Dendritic cell treated with granulocyte-macrophage colony-stimulating factor and Interleukin-4, amounts not matched to agents 40 ng/mL and 50 ng/mL, for 4 days (primary cell): ENCODE results near the gene MRPS10.

Experiments used
- H3K27ac Mint-ChIP-seq: one replicate; pipeline ENCODE4 v1.8.0; 2022; ENCODE audit warnings: mild to moderate bottlenecking, mixed read lengths
- H3K27me3 Mint-ChIP-seq: one replicate; pipeline ENCODE4 v1.8.0; 2022; ENCODE audit warnings: mild to moderate bottlenecking, mixed read lengths
- H3K36me3 Mint-ChIP-seq: one replicate; pipeline ENCODE4 v1.8.0; 2022; ENCODE audit warnings: low read depth, mixed read lengths
- H3K4me1 Mint-ChIP-seq: one replicate; pipeline ENCODE4 v1.8.0; 2022; ENCODE audit warnings: low read depth, mixed read lengths
- H3K4me3 Mint-ChIP-seq: one replicate; pipeline ENCODE4 v1.8.0; 2022; ENCODE audit warnings: mild to moderate bottlenecking, moderate library complexity, mixed read lengths
- H3K9me3 Mint-ChIP-seq: one replicate; pipeline ENCODE4 v1.8.0; 2022; ENCODE audit warnings: mixed read lengths
- intact Hi-C: fragments of 100-400 bp; cut with micrococcal nuclease; formaldehyde crosslinking; loops from one replicate; pipeline ENCODE4 v1.15.0; 2022

Gene MRPS10

GRCh38 chr6:42168650-42169049, 49.0 kb downstream of the MRPS10 start:
- Mint-ChIP-seq H3K4me3 (no peak overlapping the region), H3K27me3 (peaks cover 6% of the 10 kb centered on the region), H3K9me3 (no peaks in the 10 kb centered on the region), H3K4me1 (peaks cover 9% of the 10 kb centered on the region), H3K36me3 (no peaks in the 10 kb centered on the region), H3K27ac (no peak overlapping the region)
- intact Hi-C loops: no loop called here

- Mint-ChIP-seq H3K27ac (no peak overlapping the region), H3K4me1 (peaks cover 9% of the 10 kb centered on the region), H3K9me3 (no peaks in the 10 kb centered on the region), H3K27me3 (peaks cover 12% of the 10 kb centered on the region), H3K36me3 (no peaks in the 10 kb centered on the region), H3K4me3 (no peak overlapping the region)
- intact Hi-C loops: loop anchor here (1.0 kb wide), 1 partner anchor 91 kb away; no protein-coding TSS in a partner anchor
Measured at GRCh38 chr6:42166444-42167141, 51.1 kb downstream of the MRPS10 start.

GRCh38 chr6:42165016-42165415, 52.6 kb downstream of the MRPS10 start:
- Mint-ChIP-seq H3K27ac (no peak overlapping the region), H3K4me3 (no peak overlapping the region), H3K36me3 (no peaks in the 10 kb centered on the region), H3K9me3 (no peaks in the 10 kb centered on the region), H3K27me3 (peaks cover 25% of the 10 kb centered on the region), H3K4me1 (peaks cover 9% of the 10 kb centered on the region)
- intact Hi-C loops: no loop called here

- peaks cover 25% of the 10 kb centered on the region for H3K27me3 Mint-ChIP-seq
- intact Hi-C loops: no loop called here
Measured at GRCh38 chr6:42163981-42164380, 53.7 kb downstream of the MRPS10 start.

GRCh38 chr6:42162812-42163211, 54.8 kb downstream of the MRPS10 start:
- Mint-ChIP-seq H3K9me3 (no peaks in the 10 kb centered on the region), H3K36me3 (no peaks in the 10 kb centered on the region), H3K4me1 (peaks cover 9% of the 10 kb centered on the region), H3K4me3 (no peak overlapping the region), H3K27me3 (peaks cover 18% of the 10 kb centered on the region), H3K27ac (no peak overlapping the region)
- intact Hi-C loops: no loop called here

More at GRCh38 chr6:42163981-42164380, 53.7 kb downstream of the MRPS10 start:
- Mint-ChIP-seq H3K4me3 (no peak overlapping the region), H3K9me3 (no peaks in the 10 kb centered on the region), H3K36me3 (no peaks in the 10 kb centered on the region), H3K4me1 (peaks cover 9% of the 10 kb centered on the region), H3K27ac (no peak overlapping the region)

GRCh38 chr6:42162384-42162783, 55.3 kb downstream of the MRPS10 start:
- Mint-ChIP-seq H3K36me3 (no peaks in the 10 kb centered on the region), H3K27ac (no peak overlapping the region), H3K27me3 (peaks cover 18% of the 10 kb centered on the region), H3K4me3 (no peak overlapping the region), H3K4me1 (peaks cover 9% of the 10 kb centered on the region), H3K9me3 (no peaks in the 10 kb centered on the region)
- intact Hi-C loops: no loop called here

- Mint-ChIP-seq H3K27ac (no peak overlapping the region), H3K4me1 (peaks cover 5% of the 10 kb centered on the region), H3K9me3 (no peaks in the 10 kb centered on the region), H3K36me3 (no peaks in the 10 kb centered on the region), H3K27me3 (peaks cover 18% of the 10 kb centered on the region), H3K4me3 (no peak overlapping the region)
- intact Hi-C loops: no loop called here
Measured at GRCh38 chr6:42159431-42160024, 58.1 kb downstream of the MRPS10 start.

- Mint-ChIP-seq H3K27ac (no peak overlapping the region), H3K27me3 (peaks cover 21% of the 10 kb centered on the region), H3K4me1 (no peaks in the 10 kb centered on the region), H3K36me3 (no peaks in the 10 kb centered on the region), H3K4me3 (no peak overlapping the region), H3K9me3 (no peaks in the 10 kb centered on the region)
- intact Hi-C loops: no loop called here
Measured at GRCh38 chr6:42158631-42159030, 59.0 kb downstream of the MRPS10 start.

- intact Hi-C loops: no loop called here
- no peaks in the 10 kb centered on the region for H3K9me3 Mint-ChIP-seq
- no peak overlapping the region for H3K4me3 Mint-ChIP-seq
- no peak overlapping the region for H3K27ac Mint-ChIP-seq
- H3K27me3 Mint-ChIP-seq: peaks cover 23% of the 10 kb centered on the region
- no peaks in the 10 kb centered on the region for H3K36me3 Mint-ChIP-seq
- no peaks in the 10 kb centered on the region for H3K4me1 Mint-ChIP-seq
Measured at GRCh38 chr6:42158011-42158410, 59.6 kb downstream of the MRPS10 start.
